ENCODE results near the gene KNTC1.

DNA sequence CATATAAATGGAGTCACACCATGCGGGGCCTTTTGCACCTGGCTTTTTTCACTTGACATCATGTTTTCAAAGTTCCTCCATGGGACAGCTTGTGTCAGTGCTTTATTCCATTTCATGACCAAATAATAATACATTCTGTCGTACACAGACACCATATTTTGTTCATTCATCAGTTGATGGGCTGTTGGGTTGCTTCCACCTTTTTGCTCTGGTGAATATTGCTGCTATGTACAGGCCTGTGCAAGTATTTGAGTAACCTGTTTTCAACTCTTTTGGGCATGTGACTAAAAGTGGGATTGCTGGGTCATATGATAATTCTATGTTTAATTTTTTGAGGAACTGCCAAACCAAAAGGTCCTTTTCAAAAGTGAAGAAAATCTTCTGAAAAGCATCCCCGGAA, 129.2 kb downstream of the KNTC1 start:
- no peak for TF ChIP-seq YY1 (tag by site-specific recombination; IDR thresholded peaks at IDR 0.05)
- TF ChIP-seq, protein P1, sequence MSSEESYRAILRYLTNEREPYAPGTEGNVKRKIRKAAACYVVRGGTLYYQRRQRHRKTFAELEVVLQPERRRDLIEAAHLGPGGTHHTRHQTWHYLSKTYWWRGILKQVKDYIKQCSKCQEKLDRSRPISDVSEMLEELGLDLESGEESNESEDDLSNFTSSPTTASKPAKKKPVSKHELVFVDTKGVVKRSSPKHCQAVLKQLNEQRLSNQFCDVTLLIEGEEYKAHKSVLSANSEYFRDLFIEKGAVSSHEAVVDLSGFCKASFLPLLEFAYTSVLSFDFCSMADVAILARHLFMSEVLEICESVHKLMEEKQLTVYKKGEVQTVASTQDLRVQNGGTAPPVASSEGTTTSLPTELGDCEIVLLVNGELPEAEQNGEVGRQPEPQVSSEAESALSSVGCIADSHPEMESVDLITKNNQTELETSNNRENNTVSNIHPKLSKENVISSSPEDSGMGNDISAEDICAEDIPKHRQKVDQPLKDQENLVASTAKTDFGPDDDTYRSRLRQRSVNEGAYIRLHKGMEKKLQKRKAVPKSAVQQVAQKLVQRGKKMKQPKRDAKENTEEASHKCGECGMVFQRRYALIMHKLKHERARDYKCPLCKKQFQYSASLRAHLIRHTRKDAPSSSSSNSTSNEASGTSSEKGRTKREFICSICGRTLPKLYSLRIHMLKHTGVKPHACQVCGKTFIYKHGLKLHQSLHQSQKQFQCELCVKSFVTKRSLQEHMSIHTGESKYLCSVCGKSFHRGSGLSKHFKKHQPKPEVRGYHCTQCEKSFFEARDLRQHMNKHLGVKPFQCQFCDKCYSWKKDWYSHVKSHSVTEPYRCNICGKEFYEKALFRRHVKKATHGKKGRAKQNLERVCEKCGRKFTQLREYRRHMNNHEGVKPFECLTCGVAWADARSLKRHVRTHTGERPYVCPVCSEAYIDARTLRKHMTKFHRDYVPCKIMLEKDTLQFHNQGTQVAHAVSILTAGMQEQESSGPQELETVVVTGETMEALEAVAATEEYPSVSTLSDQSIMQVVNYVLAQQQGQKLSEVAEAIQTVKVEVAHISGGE (tag by site-specific recombination; conservative IDR thresholded peaks at IDR 0.05; ENCODE audit: low read depth): no peak
- TF ChIP-seq, protein P2, sequence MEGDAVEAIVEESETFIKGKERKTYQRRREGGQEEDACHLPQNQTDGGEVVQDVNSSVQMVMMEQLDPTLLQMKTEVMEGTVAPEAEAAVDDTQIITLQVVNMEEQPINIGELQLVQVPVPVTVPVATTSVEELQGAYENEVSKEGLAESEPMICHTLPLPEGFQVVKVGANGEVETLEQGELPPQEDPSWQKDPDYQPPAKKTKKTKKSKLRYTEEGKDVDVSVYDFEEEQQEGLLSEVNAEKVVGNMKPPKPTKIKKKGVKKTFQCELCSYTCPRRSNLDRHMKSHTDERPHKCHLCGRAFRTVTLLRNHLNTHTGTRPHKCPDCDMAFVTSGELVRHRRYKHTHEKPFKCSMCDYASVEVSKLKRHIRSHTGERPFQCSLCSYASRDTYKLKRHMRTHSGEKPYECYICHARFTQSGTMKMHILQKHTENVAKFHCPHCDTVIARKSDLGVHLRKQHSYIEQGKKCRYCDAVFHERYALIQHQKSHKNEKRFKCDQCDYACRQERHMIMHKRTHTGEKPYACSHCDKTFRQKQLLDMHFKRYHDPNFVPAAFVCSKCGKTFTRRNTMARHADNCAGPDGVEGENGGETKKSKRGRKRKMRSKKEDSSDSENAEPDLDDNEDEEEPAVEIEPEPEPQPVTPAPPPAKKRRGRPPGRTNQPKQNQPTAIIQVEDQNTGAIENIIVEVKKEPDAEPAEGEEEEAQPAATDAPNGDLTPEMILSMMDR (tag by site-specific recombination; IDR thresholded peaks at IDR 0.05): no peak
- no peak for TF ChIP-seq BCL11B (tag by site-specific recombination; IDR thresholded peaks at IDR 0.05; ENCODE audit: low read depth)
- no peak for TF ChIP-seq ZNF341 (tag by site-specific recombination; IDR thresholded peaks at IDR 0.05; ENCODE audit: low read depth)
- no peak for TF ChIP-seq ZNF629 (tag by site-specific recombination; IDR thresholded peaks at IDR 0.05)
- TF ChIP-seq ZNF292 (tag by site-specific recombination; IDR thresholded peaks at IDR 0.05; ENCODE audit: borderline replicate concordance, low read depth): no peak
- TF ChIP-seq SP2 (tag by site-specific recombination; IDR thresholded peaks at IDR 0.05): no peak
- no peak for TF ChIP-seq REPIN1 (tag by site-specific recombination; IDR thresholded peaks at IDR 0.05; ENCODE audit: low read depth)
- TF ChIP-seq ZSCAN30 (tag by site-specific recombination; IDR thresholded peaks at IDR 0.05): no peak
- TF ChIP-seq TSHZ1 (tag by site-specific recombination; IDR thresholded peaks at IDR 0.05; ENCODE audit: borderline replicate concordance): no peak
- no peak for TF ChIP-seq ZNF24 (tag by site-specific recombination; IDR thresholded peaks at IDR 0.05)
